PC-3 (cell line): ENCODE data around the gene DDX39A. TPM values are rescaled to one million over a fixed set of nuclear protein-coding genes. Genes with fewer than 3 reads are reported as not detected.

Experiments used
- ATAC-seq: fragments of 200-7000 bp; cut with Tn5 transposase; 2 replicates; pipeline ENCODE4 v1.9.1; 2020; ENCODE audit warnings: mild to moderate bottlenecking, moderate library complexity
- BruUV-seq: library from RNA; stranded (reverse); fragments of 400-500 nt; replicated peaks from 2 replicates; lab custom pipeline; 2021; lab: Mats Ljungman, UMichigan
- CTCF ChIA-PET: fragments of 300-600 bp; sonication (Branson Sonifier 250); formaldehyde crosslinking; loops from one replicate; lab custom pipeline; 2022; ENCODE audit warnings: antibody characterized with exemption; lab: Charles Lee
- POLR2A ChIA-PET: fragments of 300-600 bp; sonication (Branson Sonifier 250); formaldehyde crosslinking; loops from one replicate; lab custom pipeline; 2022; ENCODE audit warnings: antibody characterized with exemption; ENCODE audit not compliant: unreplicated experiment; lab: Charles Lee
- DNase-seq: peaks from one replicate; pipeline ENCODE4 v3.0.0-alpha.2; 2015
- H2AFZ ChIP-seq: fragments of 300-600 bp; sonication (generic); 2 replicates; pipeline ENCODE4 v1.6.0; 2016; ENCODE audit warnings: antibody characterized with exemption, low read length
- H3F3A ChIP-seq: fragments of 300-600 bp; sonication (generic); one replicate; pipeline ENCODE4 v1.6.0; 2017; ENCODE audit warnings: antibody characterized with exemption, low read length, control low read depth, mild to moderate bottlenecking; ENCODE audit not compliant: unreplicated experiment
- H3K27ac ChIP-seq: fragments of 300-600 bp; sonication (generic); 2 replicates; pipeline ENCODE4 v1.5.1; 2016; ENCODE audit warnings: mild to moderate bottlenecking, low read length
- H3K27me3 ChIP-seq: fragments of 300-600 bp; sonication (generic); 2 replicates; pipeline ENCODE4 v1.6.1; 2016; ENCODE audit warnings: low read length, mixed read lengths
- H3K36me3 ChIP-seq: fragments of 300-600 bp; sonication (generic); 2 replicates; pipeline ENCODE4 v1.6.1; 2016; ENCODE audit warnings: low read depth, mixed run types, low read length, mixed read lengths
- H3K4me1 ChIP-seq: fragments of 300-600 bp; sonication (generic); 2 replicates; pipeline ENCODE4 v1.5.1; 2016; ENCODE audit warnings: low read length; ENCODE audit not compliant: insufficient read depth
- H3K4me2 ChIP-seq: fragments of 300-600 bp; sonication (generic); 2 replicates; pipeline ENCODE4 v1.6.0; 2016; ENCODE audit warnings: low read length
- H3K4me3 ChIP-seq: fragments of 300-600 bp; sonication (generic); 2 replicates; pipeline ENCODE4 v1.5.1; 2016; ENCODE audit warnings: mild to moderate bottlenecking, low read length, mixed read lengths
- H3K79me2 ChIP-seq: fragments of 300-600 bp; sonication (generic); 2 replicates; pipeline ENCODE4 v1.6.1; 2017; ENCODE audit warnings: low read length, mixed read lengths
- H3K9ac ChIP-seq: fragments of 300-600 bp; sonication (generic); 2 replicates; pipeline ENCODE4 v1.6.0; 2016; ENCODE audit warnings: mild to moderate bottlenecking, low read length
- H3K9me2 ChIP-seq: fragments of 300-600 bp; sonication (generic); replicated peaks from 2 replicates; pipeline ENCODE4 v1.6.1; 2016; ENCODE audit warnings: mixed run types, low read length, mixed read lengths
- H3K9me3 ChIP-seq: fragments of 300-600 bp; sonication (generic); 2 replicates; pipeline ENCODE4 v1.6.1; 2016; ENCODE audit warnings: low read length, mixed read lengths
- H4K20me1 ChIP-seq: fragments of 300-600 bp; sonication (generic); 2 replicates; pipeline ENCODE4 v1.6.1; 2016; ENCODE audit warnings: low read length, mixed read lengths
- EZH2 ChIP-seq: fragments of 300-600 bp; sonication (generic); IDR thresholded peaks from one replicate; pipeline ENCODE4 v1.6.1; 2017; ENCODE audit warnings: antibody characterized with exemption, mild to moderate bottlenecking, low read length; ENCODE audit not compliant: unreplicated experiment
- EZH2phosphoT487 ChIP-seq: fragments of 300-600 bp; sonication (generic); IDR thresholded peaks from 2 replicates; pipeline ENCODE4 v1.6.1; 2018; ENCODE audit warnings: mild to moderate bottlenecking, antibody characterized with exemption, low read length, borderline replicate concordance
- intact Hi-C: fragments of 100-400 bp; cut with micrococcal nuclease; formaldehyde crosslinking; loops from 2 replicates; pipeline ENCODE4 v1.9.0; 2023
- total RNA-seq: library from RNA; depleted of rRNA; stranded (reverse); fragments of >200 nt; gene quantifications from 2 replicates; pipeline ENCODE4 v1.2.3, GENCODE V29; 2014
- TF ChIP-seq, protein P1 (sequence below): fragments of 300-600 bp; sonication (generic); conservative IDR thresholded peaks from 2 replicates; pipeline ENCODE4 v1.5.1; 2017; ENCODE audit warnings: antibody characterized with exemption, low read depth, mild to moderate bottlenecking, low read length

The DDX39A gene
- total RNA-seq, 1 experiment from 2014 or later: 311 TPM

- intact Hi-C loops: no loop called here
- DNase-seq: no peak
- no peak for ATAC-seq
- no peak overlapping the region for H3K27ac ChIP-seq
- peaks cover 83% of the 10 kb centered on the region for H3K79me2 ChIP-seq
- no peaks in the 10 kb centered on the region for H3K27me3 ChIP-seq
- H3K4me2 ChIP-seq: no peak overlapping the region
- no peak overlapping the region for H2AFZ ChIP-seq
- ChIA-PET POLR2A (no interaction called here), CTCF (no interaction called here)
- no peaks in the 10 kb centered on the region for H3K9me3 ChIP-seq
- no peak overlapping the region for H3K4me3 ChIP-seq
- peaks cover 23% of the 10 kb centered on the region for H3K4me1 ChIP-seq
- H3F3A ChIP-seq: no peaks in the 10 kb centered on the region
- H3K9me2 ChIP-seq: no peaks in the 10 kb centered on the region
- no peak overlapping the region for H3K9ac ChIP-seq
- peaks cover 55% of the 10 kb centered on the region for H3K36me3 ChIP-seq
- no peak for TF ChIP-seq EZH2
- TF ChIP-seq EZH2phosphoT487: no peak
- TF ChIP-seq, protein P1, sequence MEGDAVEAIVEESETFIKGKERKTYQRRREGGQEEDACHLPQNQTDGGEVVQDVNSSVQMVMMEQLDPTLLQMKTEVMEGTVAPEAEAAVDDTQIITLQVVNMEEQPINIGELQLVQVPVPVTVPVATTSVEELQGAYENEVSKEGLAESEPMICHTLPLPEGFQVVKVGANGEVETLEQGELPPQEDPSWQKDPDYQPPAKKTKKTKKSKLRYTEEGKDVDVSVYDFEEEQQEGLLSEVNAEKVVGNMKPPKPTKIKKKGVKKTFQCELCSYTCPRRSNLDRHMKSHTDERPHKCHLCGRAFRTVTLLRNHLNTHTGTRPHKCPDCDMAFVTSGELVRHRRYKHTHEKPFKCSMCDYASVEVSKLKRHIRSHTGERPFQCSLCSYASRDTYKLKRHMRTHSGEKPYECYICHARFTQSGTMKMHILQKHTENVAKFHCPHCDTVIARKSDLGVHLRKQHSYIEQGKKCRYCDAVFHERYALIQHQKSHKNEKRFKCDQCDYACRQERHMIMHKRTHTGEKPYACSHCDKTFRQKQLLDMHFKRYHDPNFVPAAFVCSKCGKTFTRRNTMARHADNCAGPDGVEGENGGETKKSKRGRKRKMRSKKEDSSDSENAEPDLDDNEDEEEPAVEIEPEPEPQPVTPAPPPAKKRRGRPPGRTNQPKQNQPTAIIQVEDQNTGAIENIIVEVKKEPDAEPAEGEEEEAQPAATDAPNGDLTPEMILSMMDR: no peak
- H4K20me1 ChIP-seq: peaks cover 66% of the 10 kb centered on the region
- BruUV-seq: no TSS peak
Measured at GRCh38 chr19:14414926-14415690, 4.0 kb downstream of the DDX39A start.

- H3K9ac ChIP-seq: no peak overlapping the region
- peaks cover 68% of the 10 kb centered on the region for H4K20me1 ChIP-seq
- peaks cover 18% of the 10 kb centered on the region for H3K4me1 ChIP-seq
- H3K27me3 ChIP-seq: no peaks in the 10 kb centered on the region
- H3K79me2 ChIP-seq: peaks cover 79% of the 10 kb centered on the region
- no peaks in the 10 kb centered on the region for H3K9me2 ChIP-seq
- CTCF ChIA-PET: interaction anchor here (0.8 kb wide), 1 partner anchor 59 kb away, joined by 7 read pairs; no protein-coding TSS in a partner anchor
- no peak overlapping the region for H2AFZ ChIP-seq
- intact Hi-C loops: no loop called here
- TF ChIP-seq, protein P1: no peak
- no peak for TF ChIP-seq EZH2
- no peak for TF ChIP-seq EZH2phosphoT487
- H3F3A ChIP-seq: peaks cover under 1% of the 10 kb centered on the region
- DNase-seq: no peak
- BruUV-seq: no TSS peak
- no peak for ATAC-seq
- POLR2A ChIA-PET: no interaction called here
- H3K4me2 ChIP-seq: no peak overlapping the region
- peaks cover 68% of the 10 kb centered on the region for H3K36me3 ChIP-seq
- no peaks in the 10 kb centered on the region for H3K9me3 ChIP-seq
- H3K27ac ChIP-seq: no peak overlapping the region
- no peak overlapping the region for H3K4me3 ChIP-seq
Measured at GRCh38 chr19:14413693-14414181, 5.4 kb downstream of the DDX39A start.
